NCI-H1436 (cell line): ENCODE results near the gene RNFT1.
"Not testable (repeated sequence)": the region's sequence is repeated elsewhere in the genome, so short reads cannot be mapped to it uniquely, and the experiment has no call there.

ENCODE experiments used
- DNase-seq: peaks from one replicate; lab custom pipeline; 2025; lab: John Stamatoyannopoulos, UW

Gene RNFT1

GRCh38 chr17:59930121-59930520 lies 34.4 kb downstream of the RNFT1 start:
- not testable (repeated sequence) for DNase-seq

GRCh38 chr17:59920637-59921036 lies 43.9 kb downstream of the RNFT1 start:
- DNase-seq, result not testable (repeated sequence)

GRCh38 chr17:59916446-59916845 lies 48.1 kb downstream of the RNFT1 start:
- no peak for DNase-seq

- peak; percentile 57 for DNase-seq
Measured at GRCh38 chr17:59914274-59914854, 50.2 kb downstream of the RNFT1 start.

- DNase-seq, result no peak
Measured at GRCh38 chr17:59907467-59907866, 57.1 kb downstream of the RNFT1 start.

- no peak for DNase-seq
Measured at GRCh38 chr17:59903455-59903854, 61.1 kb downstream of the RNFT1 start.
